ENCODE data around the gene GTF3A.

The GTF3A gene

DNA sequence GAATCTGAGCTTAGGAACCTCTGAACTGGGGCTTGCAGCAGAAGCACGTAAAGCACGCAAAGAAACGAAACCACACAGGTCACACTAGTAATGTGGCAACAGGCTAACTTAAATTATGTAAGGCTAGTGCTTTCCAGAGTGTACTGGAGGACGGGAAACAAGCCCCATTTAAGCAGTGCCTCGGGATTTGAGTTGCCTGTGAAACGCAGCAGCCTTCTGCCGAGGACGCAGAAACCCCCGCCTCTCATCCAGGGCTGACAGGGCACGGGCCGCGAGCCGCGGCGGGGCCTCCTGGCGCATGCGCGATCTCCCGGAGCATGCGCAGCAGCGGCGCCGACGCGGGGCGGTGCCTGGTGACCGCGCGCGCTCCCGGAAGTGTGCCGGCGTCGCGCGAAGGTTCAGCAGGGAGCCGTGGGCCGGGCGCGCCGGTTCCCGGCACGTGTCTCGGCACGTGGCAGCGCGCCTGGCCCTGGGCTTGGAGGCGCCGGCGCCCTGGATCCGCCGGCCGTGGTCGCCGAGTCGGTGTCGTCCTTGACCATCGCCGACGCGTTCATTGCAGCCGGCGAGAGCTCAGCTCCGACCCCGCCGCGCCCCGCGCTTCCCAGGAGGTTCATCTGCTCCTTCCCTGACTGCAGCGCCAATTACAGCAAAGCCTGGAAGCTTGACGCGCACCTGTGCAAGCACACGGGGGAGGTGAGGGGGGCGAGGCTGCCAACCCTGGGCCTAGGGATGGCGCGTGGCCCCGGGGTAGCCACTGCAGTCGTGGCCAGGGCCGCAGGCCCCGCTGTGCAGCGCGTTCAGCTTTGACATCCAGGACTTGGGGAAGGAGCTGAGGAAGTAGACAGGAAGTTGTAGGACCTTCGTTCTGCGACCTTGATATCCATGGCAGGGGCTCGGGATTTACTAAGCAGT is at the start of gene GTF3A:
Gene GTF3A (plus strand): TSS at position 374 of the 912 bp plus-strand sequence.
- TF ChIP-seq, protein P1, sequence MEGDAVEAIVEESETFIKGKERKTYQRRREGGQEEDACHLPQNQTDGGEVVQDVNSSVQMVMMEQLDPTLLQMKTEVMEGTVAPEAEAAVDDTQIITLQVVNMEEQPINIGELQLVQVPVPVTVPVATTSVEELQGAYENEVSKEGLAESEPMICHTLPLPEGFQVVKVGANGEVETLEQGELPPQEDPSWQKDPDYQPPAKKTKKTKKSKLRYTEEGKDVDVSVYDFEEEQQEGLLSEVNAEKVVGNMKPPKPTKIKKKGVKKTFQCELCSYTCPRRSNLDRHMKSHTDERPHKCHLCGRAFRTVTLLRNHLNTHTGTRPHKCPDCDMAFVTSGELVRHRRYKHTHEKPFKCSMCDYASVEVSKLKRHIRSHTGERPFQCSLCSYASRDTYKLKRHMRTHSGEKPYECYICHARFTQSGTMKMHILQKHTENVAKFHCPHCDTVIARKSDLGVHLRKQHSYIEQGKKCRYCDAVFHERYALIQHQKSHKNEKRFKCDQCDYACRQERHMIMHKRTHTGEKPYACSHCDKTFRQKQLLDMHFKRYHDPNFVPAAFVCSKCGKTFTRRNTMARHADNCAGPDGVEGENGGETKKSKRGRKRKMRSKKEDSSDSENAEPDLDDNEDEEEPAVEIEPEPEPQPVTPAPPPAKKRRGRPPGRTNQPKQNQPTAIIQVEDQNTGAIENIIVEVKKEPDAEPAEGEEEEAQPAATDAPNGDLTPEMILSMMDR (IDR thresholded peaks at IDR 0.05): no peak
- peak; percentile 86 for DNase-seq (ENCODE audit: low spot score)
- peak within 1 kb of the TSS; percentile 68 to 93 for H3K27ac ChIP-seq
- peak within 1 kb of the TSS; percentile 81 for H3K4me3 ChIP-seq

DNA sequence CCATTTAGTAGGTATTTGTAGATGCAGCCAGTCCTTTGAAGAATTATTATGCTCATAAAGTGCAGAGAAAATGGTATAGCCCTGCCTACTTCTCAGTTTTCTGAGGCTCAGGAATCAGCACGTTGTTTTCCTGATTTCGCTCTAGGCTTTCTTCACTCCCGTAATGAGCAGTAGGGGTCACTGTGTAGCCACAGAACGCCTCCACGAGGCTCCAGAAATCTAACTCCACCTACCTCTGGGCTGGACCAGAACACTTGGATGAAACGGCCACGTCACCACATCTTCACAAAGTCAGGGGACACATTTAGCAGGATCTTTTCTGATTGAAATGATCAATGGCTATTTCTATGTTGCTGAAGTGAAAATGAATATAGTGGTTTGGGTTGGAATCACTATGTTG is 49.8 kb upstream of the GTF3A start:
- no peak overlapping the region for H3K4me3 ChIP-seq
- DNase-seq (ENCODE audit: low spot score): no peak
- no peak overlapping the region for H3K27ac ChIP-seq
- TF ChIP-seq, protein P1 (IDR thresholded peaks at IDR 0.05): peak; percentile 51

DNA sequence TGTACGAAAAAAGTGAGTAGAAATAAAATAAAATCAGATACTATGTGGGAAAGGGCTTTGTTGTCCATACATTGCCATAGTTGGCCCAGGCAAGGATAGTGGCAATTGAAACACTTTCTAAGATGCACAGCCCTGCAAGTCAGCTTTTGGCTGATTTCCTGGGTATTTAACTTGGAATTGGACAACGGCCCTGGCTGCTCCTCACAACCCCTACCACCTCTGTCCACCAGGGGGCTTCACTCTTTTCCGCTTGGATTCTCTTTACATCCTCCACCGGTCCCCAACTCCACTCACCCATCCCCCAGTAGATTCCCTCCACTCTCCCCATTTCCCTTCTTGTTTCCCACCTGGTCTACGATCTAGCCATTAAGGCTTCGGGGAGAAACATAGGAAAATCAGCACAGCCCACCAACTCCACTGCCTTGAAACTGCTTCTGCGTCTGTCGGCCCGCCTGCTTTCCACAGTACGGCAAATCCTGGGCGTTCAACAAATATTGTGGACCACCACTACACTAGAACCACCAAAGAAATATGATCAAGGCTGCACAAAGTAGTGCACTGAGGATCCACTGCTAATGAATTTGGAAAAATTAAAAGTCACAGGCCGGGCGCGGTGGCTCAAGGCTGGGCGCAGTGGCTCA is 48.6 kb upstream of the GTF3A start:
- Histone ChIP-seq H3K4me3 (no peak overlapping the region), H3K27ac (no peak overlapping the region)
- no peak for DNase-seq (ENCODE audit: low spot score)
- TF ChIP-seq, protein P1 (IDR thresholded peaks at IDR 0.05): peak; percentile 61

DNA sequence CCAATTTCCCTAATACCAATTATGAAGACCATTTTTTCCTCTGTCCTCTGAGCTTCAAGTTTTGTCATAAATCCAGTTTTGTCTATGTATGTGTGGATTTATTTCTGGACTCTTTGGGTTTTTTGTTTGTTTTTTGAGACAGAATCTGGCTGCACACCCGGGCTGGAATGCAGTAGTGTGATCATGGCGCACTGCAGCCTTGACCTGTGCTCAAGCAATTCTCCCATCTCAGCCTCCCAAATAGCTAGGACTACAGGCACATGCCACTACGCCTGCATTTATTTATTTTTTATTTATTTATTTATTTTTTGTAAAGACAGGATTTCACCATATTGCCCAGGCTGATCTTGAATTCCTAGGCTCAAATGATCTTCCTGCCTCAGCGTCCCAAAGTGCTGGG is 45.3 kb upstream of the GTF3A start:
- TF ChIP-seq, protein P1 (IDR thresholded peaks at IDR 0.05): no peak
- DNase-seq (ENCODE audit: low spot score): no peak
- Histone ChIP-seq H3K27ac (no peak overlapping the region), H3K4me3 (no peak overlapping the region)

DNA sequence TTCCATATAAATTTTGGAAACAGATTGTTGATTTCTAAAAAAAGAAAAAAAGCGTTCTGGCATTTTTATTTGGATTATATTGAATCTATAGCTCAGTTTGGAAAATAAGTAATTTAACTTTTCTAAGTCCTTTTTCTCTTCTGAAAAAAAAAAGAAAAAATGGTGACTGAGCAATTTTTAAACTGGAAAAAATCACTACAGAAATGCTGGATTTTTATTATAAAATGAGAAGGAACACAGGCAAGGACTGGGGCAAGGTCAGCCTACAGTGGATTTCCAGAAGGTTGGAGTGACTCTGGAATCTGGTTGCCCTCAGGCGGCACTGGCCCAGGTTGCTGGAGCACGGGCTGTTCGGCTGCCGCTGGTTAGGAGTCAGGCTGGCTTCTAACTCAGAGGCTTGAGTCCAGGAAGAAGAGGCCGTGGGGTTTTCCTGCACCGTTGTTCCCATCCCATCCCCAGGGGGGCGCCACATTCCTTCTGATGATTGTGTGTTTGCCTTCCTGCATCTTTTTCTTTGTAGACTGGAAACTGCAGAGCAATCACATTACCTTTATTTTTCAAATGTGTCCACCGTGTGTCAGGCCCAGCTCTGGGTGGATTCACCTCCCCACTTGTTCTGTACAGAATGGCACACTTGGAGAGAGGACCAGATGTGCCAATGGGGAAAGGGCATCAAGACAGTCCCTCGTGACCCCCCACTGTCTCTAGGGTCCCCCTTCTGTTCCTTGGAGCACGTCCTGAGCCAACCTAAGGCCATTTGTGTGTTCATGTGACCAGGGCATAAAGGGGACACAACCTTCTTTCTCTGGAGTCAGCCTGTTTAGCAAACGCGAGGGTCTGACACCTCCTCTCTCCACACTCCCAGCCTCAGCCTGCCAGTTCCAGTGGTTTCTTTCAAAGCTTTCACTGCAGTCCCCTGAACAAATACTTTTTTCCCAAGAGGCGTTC is 44.5 kb upstream of the GTF3A start:
- TF ChIP-seq, protein P1 (IDR thresholded peaks at IDR 0.05): peak; percentile 22
- Histone ChIP-seq H3K27ac (no peak overlapping the region), H3K4me3 (no peak overlapping the region)
- no peak for DNase-seq (ENCODE audit: low spot score)

DNA sequence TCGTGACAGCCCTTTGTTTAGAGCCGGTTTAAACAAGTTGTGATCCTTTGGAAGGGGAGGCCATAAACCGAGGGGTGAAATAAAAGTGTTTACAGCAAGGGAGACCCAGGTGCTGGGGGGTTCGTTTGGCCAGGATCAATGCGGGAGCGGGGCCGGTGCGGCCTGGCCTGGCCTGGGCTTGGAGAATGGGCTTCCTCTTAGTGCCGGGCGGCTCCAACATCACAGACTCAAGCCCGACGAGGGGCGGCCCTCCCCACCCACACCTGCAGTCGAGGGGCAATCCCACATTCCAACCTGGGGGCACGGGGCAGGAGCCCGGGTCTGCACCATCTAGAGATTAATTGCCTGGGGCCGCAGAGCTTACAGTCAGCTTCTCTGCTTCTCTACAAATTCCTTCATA is 42.8 kb upstream of the GTF3A start:
- Histone ChIP-seq H3K4me3 (no peak overlapping the region), H3K27ac (no peak overlapping the region)
- TF ChIP-seq, protein P1 (IDR thresholded peaks at IDR 0.05): no peak
- no peak for DNase-seq (ENCODE audit: low spot score)

Data from coronary artery (tissue), 2 donors.